GM19240 (cell line): Measurements from ENCODE around the gene PRXL2A.
"Not testable (repeated sequence)": the region's sequence is repeated elsewhere in the genome, so short reads cannot be mapped to it uniquely, and the experiment has no call there.

Experiments
- DNase-seq: peaks from one replicate; pipeline ENCODE4 v3.0.0; 2011; ENCODE audit warnings: low spot score; ENCODE audit not compliant: insufficient read length

PRXL2A gene

GRCh38 chr10:80411267-80411668 lies 2.9 kb downstream of the PRXL2A start:
- DNase-seq, result no peak

- no peak for DNase-seq
Observed at GRCh38 chr10:80411681-80412220, 3.4 kb downstream of the PRXL2A start.

- DNase-seq, result no peak
Observed at GRCh38 chr10:80412486-80412885, 4.1 kb downstream of the PRXL2A start.

- DNase-seq, result no peak
Observed at GRCh38 chr10:80413271-80413996, 5.1 kb downstream of the PRXL2A start.

GRCh38 chr10:80414142-80414895 lies 6.0 kb downstream of the PRXL2A start:
- no peak for DNase-seq

- no peak for DNase-seq
Observed at GRCh38 chr10:80415734-80416478, 7.6 kb downstream of the PRXL2A start.

- DNase-seq, result no peak
Observed at GRCh38 chr10:80416479-80417098, 8.2 kb downstream of the PRXL2A start.

- not testable (repeated sequence) for DNase-seq
Observed at GRCh38 chr10:80417256-80417655, 8.9 kb downstream of the PRXL2A start.

- DNase-seq, result no peak
Observed at GRCh38 chr10:80421050-80421706, 12.8 kb downstream of the PRXL2A start.

GRCh38 chr10:80421707-80422536 lies 13.6 kb downstream of the PRXL2A start:
- no peak for DNase-seq

- DNase-seq, result no peak
Observed at GRCh38 chr10:80425901-80426300, 17.6 kb downstream of the PRXL2A start.

GRCh38 chr10:80427541-80427940 lies 19.2 kb downstream of the PRXL2A start:
- no peak for DNase-seq

- no peak for DNase-seq
Observed at GRCh38 chr10:80429521-80429973, 21.2 kb downstream of the PRXL2A start.

GRCh38 chr10:80433134-80433533 lies 24.8 kb downstream of the PRXL2A start:
- no peak for DNase-seq

GRCh38 chr10:80436446-80437098 lies 28.2 kb downstream of the PRXL2A start:
- no peak for DNase-seq

- DNase-seq, result no peak
Observed at GRCh38 chr10:80437227-80437626, 28.9 kb downstream of the PRXL2A start.

- DNase-seq, result no peak
Observed at GRCh38 chr10:80441831-80442230, 33.5 kb downstream of the PRXL2A start.

- DNase-seq, result no peak
Observed at GRCh38 chr10:80442879-80443278, 34.5 kb downstream of the PRXL2A start.

- DNase-seq, result no peak
Observed at GRCh38 chr10:80443531-80443974, 35.2 kb downstream of the PRXL2A start.
